HG03097 (cell line): Measurements from ENCODE around the gene PSTPIP2.

Experiments used
- ATAC-seq: cut with Tn5 transposase; IDR thresholded peaks from one replicate; pipeline ENCODE4 v1.9.1; 2021; ENCODE audit not compliant: unreplicated experiment, low FRiP score

PSTPIP2 gene

DNA sequence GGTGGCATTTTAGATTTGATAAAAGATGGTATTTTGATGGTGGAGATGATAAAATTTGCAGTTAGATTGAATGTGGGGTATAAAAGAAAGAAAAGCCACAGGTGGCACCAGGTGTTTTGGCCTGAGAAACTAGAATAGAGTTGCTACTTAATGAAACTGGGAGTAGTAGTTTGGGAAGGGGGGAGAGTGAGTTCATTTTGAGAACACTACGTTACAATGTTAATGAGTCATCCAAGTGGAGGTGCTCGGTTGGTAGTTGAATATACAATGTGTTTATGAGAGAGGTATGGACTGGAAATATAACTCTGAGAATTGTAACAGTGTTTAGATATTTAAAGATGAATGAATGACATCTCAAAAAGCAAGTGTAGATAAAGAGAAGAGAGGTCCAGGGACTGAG is 131.3 kb downstream of the PSTPIP2 start:
- ATAC-seq, result no peak

DNA sequence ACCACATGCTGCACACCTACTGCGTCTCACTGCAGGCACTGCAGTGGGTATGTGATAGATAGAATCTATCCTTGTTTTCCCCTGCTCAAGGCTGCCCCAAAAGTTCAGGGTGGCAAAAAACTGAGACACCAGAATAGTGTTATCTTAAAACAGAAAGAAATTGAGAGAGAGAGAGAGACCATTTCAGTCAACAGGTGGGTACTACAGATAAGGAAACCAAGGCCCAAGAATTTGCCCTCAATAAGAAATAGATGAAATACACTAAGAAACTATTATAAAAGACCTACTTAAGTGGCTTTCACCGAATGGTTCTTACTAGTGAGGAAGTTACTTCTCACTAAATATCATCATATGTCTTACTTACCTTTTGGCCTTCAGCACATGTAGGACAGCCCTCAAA is 132.8 kb downstream of the PSTPIP2 start:
- ATAC-seq, result no peak

DNA sequence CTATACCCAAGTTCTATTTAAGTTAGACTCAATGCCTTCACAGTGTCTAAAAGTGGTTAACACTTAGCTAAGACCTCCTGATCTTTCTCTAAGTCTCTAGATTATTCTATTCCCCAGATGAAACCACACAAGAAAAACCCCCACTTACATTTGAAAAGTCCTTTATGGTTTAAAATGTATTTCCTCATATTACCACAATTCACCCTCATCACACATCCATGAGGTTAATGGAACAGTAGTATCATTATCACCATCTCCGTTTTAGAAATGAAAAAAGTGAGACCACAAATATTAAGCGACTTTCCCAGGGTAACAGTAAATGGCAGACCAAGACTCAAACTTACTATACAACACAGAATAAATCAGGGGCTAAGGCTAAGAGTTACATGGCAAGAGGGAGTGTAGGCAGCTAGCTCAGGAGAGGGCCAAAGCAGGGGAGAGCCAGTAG is 133.5 kb downstream of the PSTPIP2 start:
- no peak for ATAC-seq

DNA sequence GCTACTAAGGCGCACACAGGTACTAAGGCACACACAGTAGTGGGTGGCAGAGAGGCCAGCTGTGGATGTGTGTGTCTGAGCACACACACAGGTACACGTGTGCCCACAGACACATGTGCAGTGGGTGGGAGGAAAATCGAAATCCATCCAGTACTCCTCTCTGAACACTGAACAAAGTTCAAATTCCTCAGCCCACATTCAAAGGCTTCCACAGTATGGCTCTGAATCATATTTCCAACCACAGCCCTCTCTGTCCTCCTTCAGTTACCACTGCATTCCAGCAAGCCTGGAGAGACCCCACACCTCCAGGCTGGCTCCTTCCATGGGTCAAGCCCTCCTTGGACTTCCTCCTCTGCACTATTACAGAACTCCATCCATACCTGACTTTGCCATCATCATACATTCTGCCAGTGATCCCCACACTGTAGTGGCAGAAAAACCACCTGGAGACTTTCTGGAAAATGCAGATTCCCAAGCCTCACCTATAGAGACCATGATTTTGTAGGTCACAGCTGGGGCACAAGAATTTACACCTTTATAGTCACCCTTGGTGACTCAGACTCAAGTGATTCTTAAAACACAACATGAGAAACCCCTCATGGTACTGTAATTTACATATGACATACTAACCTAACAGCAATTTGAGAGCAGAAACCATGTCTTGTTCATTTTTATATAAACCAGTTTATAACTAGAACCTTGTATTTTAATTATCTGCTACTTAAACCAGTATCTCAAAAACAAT is 136.3 kb downstream of the PSTPIP2 start:
- no peak for ATAC-seq
